ENCODE measurements around the gene ZNF18.
"Not testable (repeated sequence)": the region's sequence is repeated elsewhere in the genome, so short reads cannot be mapped to it uniquely, and the experiment has no call there.

ZNF18 gene

DNA sequence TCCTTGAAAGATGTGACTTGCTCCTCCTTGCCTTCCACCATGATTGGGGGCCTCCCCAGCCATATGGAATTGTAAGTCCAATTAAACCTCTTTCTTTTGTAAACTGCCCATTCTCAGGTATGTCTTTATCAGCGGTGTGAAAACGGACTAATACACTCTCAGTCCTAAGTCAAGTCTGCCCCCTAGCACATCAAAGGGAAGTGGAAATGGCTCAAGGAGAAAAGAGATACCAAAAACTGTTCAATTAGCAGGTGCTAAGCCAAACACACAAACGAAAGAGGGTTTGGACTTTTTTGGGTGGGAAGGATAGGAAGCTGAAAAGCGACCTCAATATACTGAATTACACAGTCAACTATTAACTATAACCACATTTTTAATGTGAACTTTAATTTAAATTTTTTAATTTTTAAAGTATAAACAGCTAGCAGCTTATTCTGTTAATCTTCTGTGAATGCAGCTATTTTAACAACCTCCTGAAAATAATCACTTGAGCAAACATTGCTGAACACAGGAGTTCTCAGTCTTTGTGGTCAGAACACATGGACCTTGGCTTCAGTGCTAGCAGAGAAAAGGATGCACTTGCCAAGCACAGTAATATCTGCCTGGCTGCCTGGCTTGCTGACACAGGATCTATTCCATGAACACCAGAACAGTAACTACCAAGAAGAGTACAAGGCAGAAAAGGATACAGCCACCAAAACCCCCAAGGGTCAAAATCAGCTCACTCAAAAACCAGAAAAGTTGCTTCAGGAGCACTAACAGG, 10.9 kb downstream of the ZNF18 start:
- no peak for DNase-seq (ENCODE audit: low read depth in 3 of 3)

- DNase-seq (ENCODE audit: low read depth in 3 of 3) = no peak
Measured at GRCh38 chr17:11981862-11982261, 15.4 kb downstream of the ZNF18 start.

DNA sequence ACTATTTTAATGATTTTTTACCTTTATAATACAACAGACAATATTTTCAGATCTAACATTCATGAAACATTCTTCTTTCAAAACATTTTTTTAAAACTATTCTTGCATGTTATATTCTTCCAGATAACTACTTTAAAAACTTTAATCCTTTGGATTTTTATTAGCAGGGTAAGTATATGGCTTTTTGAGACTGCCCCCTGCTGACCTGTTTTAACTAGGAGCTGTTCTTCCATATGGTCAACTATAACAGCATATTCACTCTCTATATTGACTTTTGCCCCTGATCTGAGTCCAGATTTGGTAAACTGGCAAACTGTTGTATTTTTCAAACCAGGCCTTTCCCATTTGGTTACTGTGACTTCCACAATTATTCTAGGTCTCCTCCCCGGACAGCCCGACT, 16.5 kb downstream of the ZNF18 start:
- no peak for DNase-seq (ENCODE audit: low read depth in 3 of 3)

GRCh38 chr17:11979795-11980194, 17.5 kb downstream of the ZNF18 start:
- no peak for DNase-seq (ENCODE audit: low read depth in 3 of 3)

DNA sequence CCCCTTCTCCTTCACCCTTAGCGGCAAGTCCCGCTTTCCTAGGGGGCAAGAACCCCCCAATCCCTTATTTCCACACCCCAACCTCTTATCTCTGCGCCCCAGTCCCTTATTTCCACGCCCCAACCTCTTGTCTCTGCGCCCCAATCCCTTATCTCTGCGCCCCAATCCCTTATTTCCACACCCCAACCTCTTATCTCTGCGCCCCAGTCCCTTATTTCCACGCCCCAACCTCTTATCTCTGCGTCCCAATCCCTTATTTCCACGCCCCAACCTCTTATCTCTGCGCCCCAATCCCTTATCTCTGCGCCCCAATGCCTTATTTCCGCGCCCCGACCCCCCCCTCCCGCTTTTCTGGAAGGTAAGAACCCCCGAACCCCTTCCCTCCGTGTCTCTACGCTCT, 24.5 kb downstream of the ZNF18 start:
- DNase-seq (ENCODE audit: low read depth in 3 of 3) = not testable (repeated sequence)

- DNase-seq (ENCODE audit: low read depth in 3 of 3) = no peak
Measured at GRCh38 chr17:11969565-11969964, 27.7 kb downstream of the ZNF18 start.

- no peak for DNase-seq (ENCODE audit: low read depth in 3 of 3)
Measured at GRCh38 chr17:11954936-11955335, 42.3 kb downstream of the ZNF18 start.

GRCh38 chr17:11953924-11954323, 43.4 kb downstream of the ZNF18 start:
- no peak for DNase-seq (ENCODE audit: low read depth in 3 of 3)

- DNase-seq (ENCODE audit: low read depth in 3 of 3) = no peak
Measured at GRCh38 chr17:11952610-11953009, 44.7 kb downstream of the ZNF18 start.

- DNase-seq (ENCODE audit: low read depth in 3 of 3) = no peak
Measured at GRCh38 chr17:11950771-11951519, 46.3 kb downstream of the ZNF18 start.

GRCh38 chr17:11949571-11949970, 47.7 kb downstream of the ZNF18 start:
- not testable (repeated sequence) for DNase-seq (ENCODE audit: low read depth in 3 of 3)

GRCh38 chr17:11948789-11949188, 48.5 kb downstream of the ZNF18 start:
- DNase-seq (ENCODE audit: low read depth in 3 of 3) = no peak

- DNase-seq (ENCODE audit: low read depth in 3 of 3) = no peak
Measured at GRCh38 chr17:11944587-11944986, 52.7 kb downstream of the ZNF18 start.

GRCh38 chr17:11943759-11944347, 53.4 kb downstream of the ZNF18 start:
- no peak for DNase-seq (ENCODE audit: low read depth in 3 of 3)

- not testable (repeated sequence) for DNase-seq (ENCODE audit: low read depth in 3 of 3)
Measured at GRCh38 chr17:11943086-11943485, 54.2 kb downstream of the ZNF18 start.

DNA sequence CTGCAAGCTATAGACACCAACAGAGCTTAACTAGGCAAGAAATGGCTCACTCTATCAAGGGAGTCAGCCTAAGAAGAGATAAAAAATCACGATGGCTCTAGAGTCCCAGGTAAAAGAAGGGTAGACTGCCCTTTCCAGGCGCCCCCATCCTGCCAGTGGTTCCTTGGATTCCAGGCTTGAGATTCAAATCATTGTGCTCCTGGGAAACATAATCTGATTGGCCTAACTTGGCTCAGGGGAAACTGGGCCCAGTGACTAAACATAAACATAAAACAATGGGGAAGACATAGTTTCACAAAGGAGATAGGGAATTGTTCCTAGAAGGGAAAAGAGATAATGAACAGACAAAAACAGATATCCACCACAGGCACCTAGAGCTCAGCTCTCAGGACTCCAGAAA, 56.4 kb downstream of the ZNF18 start:
- no peak for DNase-seq (ENCODE audit: low read depth in 3 of 3)

DNA sequence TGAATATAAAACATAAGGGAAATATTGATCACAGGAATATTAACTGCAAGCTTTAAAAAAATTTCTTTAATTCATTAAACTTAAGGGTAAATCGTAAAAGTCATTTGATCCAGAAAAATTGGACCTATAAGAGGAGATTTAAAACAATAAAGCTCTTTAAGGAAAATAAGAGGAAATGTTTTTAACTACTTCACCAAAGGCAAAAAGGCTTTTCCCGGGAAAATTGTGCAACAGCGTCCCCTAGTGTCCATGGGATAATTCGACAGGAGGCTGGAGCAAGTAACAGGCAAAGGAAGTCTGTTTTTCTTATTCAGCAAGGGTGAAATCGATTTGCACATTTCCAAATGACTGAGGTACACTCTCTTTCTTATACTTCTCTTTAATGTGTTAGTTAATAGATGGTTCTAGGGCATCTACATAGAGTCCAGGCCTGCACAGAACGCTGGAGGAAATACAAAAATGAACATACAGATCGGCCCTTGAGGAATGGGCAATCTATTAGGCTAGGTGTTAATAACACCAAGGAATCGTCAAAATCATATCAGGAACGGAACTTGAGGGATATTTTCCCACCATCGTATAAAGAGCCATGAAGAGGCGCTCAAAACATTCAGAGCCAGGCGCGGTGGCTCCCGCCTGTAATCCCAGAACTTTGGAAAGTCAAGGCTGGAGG, 61.4 kb downstream of the ZNF18 start:
- DNase-seq (ENCODE audit: low read depth in 3 of 3) = peak in 2 of 3 donors; percentile 2 to 4

GRCh38 chr17:11932337-11932898, 64.9 kb downstream of the ZNF18 start:
- no peak for DNase-seq (ENCODE audit: low read depth in 3 of 3)

GRCh38 chr17:11928436-11928835, 68.8 kb downstream of the ZNF18 start:
- no peak for DNase-seq (ENCODE audit: low read depth in 3 of 3)
